ENCODE data around the gene CLIP3. TPM values are rescaled to one million over a fixed set of nuclear protein-coding genes. Genes with fewer than 3 reads are reported as not detected.

CLIP3 gene
- total RNA-seq, 1 experiment from 2014 or later: 1.5 TPM

GRCh38 chr19:35992907-35993765 lies 39.5 kb downstream of the CLIP3 start:
- intact Hi-C loops (cut with micrococcal nuclease): no loop called here
- Histone ChIP-seq H3K27me3 (ENCODE audit: insufficient read depth, low read length) (no peaks in the 10 kb centered on the region), H3K27ac (ENCODE audit: low read depth, low read length) (no peak overlapping the region; the same call in 1 of the 2 replicates), H3K79me2 (ENCODE audit: insufficient read depth, low read length) (peaks cover 26% of the 10 kb centered on the region), H3K4me3 (replicated peaks in 1 of 2; ENCODE audit: low read depth in 1 of 2, low read length in 2 of 2) (no peak overlapping the region), H4K20me1 (ENCODE audit: insufficient read depth) (no peaks in the 10 kb centered on the region), H3K36me3 (ENCODE audit: control insufficient read depth in 1 of 2, insufficient read depth in 2 of 2, low read length in 2 of 2) (0 out of 4 replicates have a peak, but pooled peaks cover 0 to 3% of the 10 kb centered on the region in 2 experiments), H3K4me1 (ENCODE audit: control insufficient read depth in 1 of 2, insufficient read depth in 2 of 2, low read length in 2 of 2) (peaks cover 13 to 21% of the 10 kb centered on the region in 2 experiments), H3K9me2 (ENCODE audit: insufficient read depth) (no peaks in the 10 kb centered on the region), H3K9me3 (ENCODE audit: control insufficient read depth in 1 of 2, insufficient read depth in 1 of 2, low read depth in 1 of 2, low read length in 2 of 2) (no peaks in the 10 kb centered on the region), H3K9ac (ENCODE audit: low read length) (no peak overlapping the region), H3K4me2 (ENCODE audit: low read length) (no peak overlapping the region), H2AFZ (ENCODE audit: low read depth, low read length, poor library complexity, severe bottlenecking) (no peak overlapping the region)
- no TSS peak for BruUV-seq (replicated peaks)
- DNase-seq (ENCODE audit: low read depth, low spot score): no peak
- ATAC-seq: no peak
- POLR2A ChIA-PET: no interaction called here
- CTCF ChIA-PET: no interaction called here
- no peak for TF ChIP-seq ZBTB33 (IDR thresholded peaks at IDR 0.05; ENCODE audit: extremely low read depth, insufficient replicate concordance, low read length)
- TF ChIP-seq SRF (IDR thresholded peaks at IDR 0.05; ENCODE audit: low read depth): no peak
- TF ChIP-seq TCF7L2 (IDR thresholded peaks at IDR 0.05; ENCODE audit: borderline replicate concordance, extremely low read depth, insufficient read depth, insufficient read length): no peak
- no peak for TF ChIP-seq ATF3 (IDR thresholded peaks at IDR 0.05)
- RAD21 ChIA-PET (ENCODE audit: low non-redundant PET in 1 of 2, low total read pairs in 2 of 2, uncharacterized antibody in 2 of 2, unreplicated experiment in 2 of 2): no interaction called here

Measured in HCT116 (cell line).